ENCODE data around the gene SREK1. TPM values are rescaled to one million over a fixed set of nuclear protein-coding genes. Genes with fewer than 3 reads are reported as not detected.

SREK1 gene
- total and polyA plus RNA-seq, 2 of the 8 experiments (the other 6 are each of a cell fraction or from before 2014, with no cell fraction given), result 10.6 to 40.4 TPM

DNA sequence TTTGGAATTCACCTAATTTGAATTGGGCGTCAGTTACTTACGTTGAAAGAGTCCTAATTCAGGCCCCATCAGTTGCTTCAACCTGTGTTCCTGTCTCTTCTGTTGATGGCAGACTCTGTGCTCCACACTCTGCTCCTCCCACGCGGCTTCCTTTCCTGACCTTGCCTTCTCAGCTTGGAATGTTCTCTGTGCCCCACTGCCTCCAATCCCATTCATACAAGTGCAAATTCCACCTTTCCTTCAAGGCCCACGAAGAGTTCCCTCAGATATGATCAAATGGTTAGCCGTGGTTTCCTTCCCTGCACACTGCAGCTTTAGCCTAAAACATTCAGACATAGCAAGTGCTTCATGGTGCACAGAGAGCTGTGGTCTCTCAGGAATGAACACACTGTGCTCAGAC, 65.7 kb downstream of the SREK1 start:
- CTCF ChIA-PET (ENCODE audit: partially characterized antibody), result interaction anchor here (1.1 to 1.8 kb wide), 3 partner anchors 15 to 49 kb away, joined by 3 to 6 read pairs (median 5); no protein-coding TSS in a partner anchor
- Histone ChIP-seq H3K27me3 (replicated peaks in 1 of 4; ENCODE audit: control insufficient read depth in 3 of 4, extremely low read depth in 1 of 4, insufficient read depth in 3 of 4, low read length in 3 of 4) (no peaks in the 10 kb centered on the region), H3K27ac (ENCODE audit: low read depth, low read length) (no peak overlapping the region), H2BK15ac (ENCODE audit: low read length) (no peak overlapping the region), H3K23ac (ENCODE audit: insufficient read length) (no peak overlapping the region), H4K5ac (ENCODE audit: insufficient read length, low read depth, low read length) (no peak overlapping the region), H3K56ac (replicated peaks; ENCODE audit: insufficient read length, low read depth, low read length) (no peak overlapping the region), H4K8ac (ENCODE audit: extremely low read depth, insufficient read depth, low read length) (no peak overlapping the region), H3K9me3 (ENCODE audit: insufficient read depth in 2 of 2, low read depth in 1 of 2, low read length in 1 of 2) (no peaks in the 10 kb centered on the region), H2BK120ac (replicated peaks; ENCODE audit: low read depth, low read length) (no peak overlapping the region), H3K4me1 (replicated peaks in 1 of 4; ENCODE audit: control insufficient read depth in 3 of 4, insufficient read depth in 4 of 4, low read length in 3 of 4) (no peaks in the 10 kb centered on the region; a peak in 1 of 7 replicates), H3K18ac (ENCODE audit: extremely low read depth, low read length) (no peak overlapping the region), H3K36me3 (ENCODE audit: control insufficient read depth in 2 of 4, insufficient read depth in 4 of 4, low read length in 3 of 4) (no peaks in the 10 kb centered on the region), H2BK20ac (ENCODE audit: low read length) (no peak overlapping the region), H3K79me2 (ENCODE audit: control insufficient read depth in 1 of 2, insufficient read depth in 2 of 2, low read length in 2 of 2) (no peaks in the 10 kb centered on the region), H3K9ac (replicated peaks in 1 of 4; ENCODE audit: extremely low read depth in 1 of 4, low read depth in 3 of 4, low read length in 3 of 4) (no peak overlapping the region), H3K4ac (replicated peaks; ENCODE audit: insufficient read length, low read depth, low read length) (no peak overlapping the region), H3K23me2 (ENCODE audit: low read depth, low read length) (no peaks in the 10 kb centered on the region), H3K4me2 (ENCODE audit: insufficient read depth in 1 of 2, low read depth in 2 of 2, low read length in 2 of 2) (no peak overlapping the region), H3K14ac (ENCODE audit: insufficient read length) (no peak overlapping the region), H4K91ac (replicated peaks; ENCODE audit: insufficient read length, low read length) (no peak overlapping the region), H2AFZ (ENCODE audit: low read length) (no peak overlapping the region), H3K79me1 (ENCODE audit: low read depth, low read length) (no peaks in the 10 kb centered on the region), H2BK12ac (ENCODE audit: low read depth, low read length) (no peak overlapping the region), H2AK5ac (ENCODE audit: low read depth, low read length) (no peak overlapping the region), H3K4me3 (ENCODE audit: extremely low read depth in 1 of 4, insufficient read depth in 2 of 4, low read depth in 3 of 4, low read length in 4 of 4) (no peak overlapping the region), H4K20me1 (replicated peaks in 1 of 2; ENCODE audit: control insufficient read depth in 1 of 2, insufficient read depth in 2 of 2, low read length in 2 of 2) (no peaks in the 10 kb centered on the region), H2BK5ac (ENCODE audit: low read depth, low read length) (no peak overlapping the region)
- POLR2A ChIA-PET (ENCODE audit: partially characterized antibody), result no interaction called here
- FAIRE-seq (no peak), DNase-seq (ENCODE audit: low read depth in 1 of 2, low spot score in 2 of 2) (no peak)
- 81% methylated on average over 6 of the region's 6 CpGs; no CpG with 5 or more reads in 1 of the 2 experiments for WGBS, 2 experiments (ENCODE audit: extremely low coverage in 1 of 2, insufficient coverage in 1 of 2, insufficient read length in 1 of 2, insufficient replicate concordance in 2 of 2, low coverage in 1 of 2, low lambda C conversion rate in 2 of 2, missing lambda C conversion rate in 1 of 2)
- TF ChIP-seq NANOG (IDR thresholded peaks at IDR 0.05; ENCODE audit: insufficient read depth, low read depth, low read length, poor library complexity, severe bottlenecking) (no peak), SAP30 (IDR thresholded peaks at IDR 0.05; ENCODE audit: insufficient read depth, insufficient replicate concordance, low read length) (no peak), TAF7 (optimal IDR thresholded peaks at IDR 0.05; ENCODE audit: borderline replicate concordance, low read depth, low read length) (no peak), SRF (IDR thresholded peaks at IDR 0.05; ENCODE audit: low read depth, low read length) (no peak), EZH2 (IDR thresholded peaks at IDR 0.05; ENCODE audit: low read depth, low read length, severe bottlenecking) (no peak), CBX5 (IDR thresholded peaks at IDR 0.05; ENCODE audit: low read depth, low read length) (no peak), SP2 (IDR thresholded peaks at IDR 0.05; ENCODE audit: low read length) (no peak), ASH2L (IDR thresholded peaks at IDR 0.05; ENCODE audit: low read length) (no peak), RNF2 (IDR thresholded peaks at IDR 0.05; ENCODE audit: borderline replicate concordance, low read depth, low read length, missing control alignments, poor library complexity, severe bottlenecking) (no peak)
